ENCODE results near the gene CMTM8.

Gene CMTM8

DNA sequence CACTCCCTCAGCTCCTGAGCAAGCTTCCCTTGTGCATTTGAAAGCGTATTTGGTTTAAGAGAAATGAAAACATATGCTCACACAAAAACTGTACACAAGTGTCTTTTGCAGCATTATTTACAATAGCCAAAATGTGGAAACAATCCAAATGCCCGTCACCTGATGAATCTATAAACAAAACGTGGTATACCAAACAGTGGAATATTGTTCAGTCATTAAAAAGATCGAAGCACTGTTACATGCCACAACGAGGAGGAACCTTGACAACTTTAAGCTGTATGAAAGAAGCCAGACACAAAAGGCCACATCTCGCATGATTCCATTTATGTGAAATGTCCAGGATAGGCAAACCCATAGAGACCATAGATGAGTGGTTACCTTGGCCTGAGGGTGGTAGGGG lies 81.6 kb downstream of the CMTM8 start:
- peaks cover 19 to 46% (median 35%) of the 10 kb centered on the region in 10 experiments for H3K4me1 ChIP-seq
- TF ChIP-seq Cebpa-rat (IDR thresholded peaks at IDR 0.05): no peak

DNA sequence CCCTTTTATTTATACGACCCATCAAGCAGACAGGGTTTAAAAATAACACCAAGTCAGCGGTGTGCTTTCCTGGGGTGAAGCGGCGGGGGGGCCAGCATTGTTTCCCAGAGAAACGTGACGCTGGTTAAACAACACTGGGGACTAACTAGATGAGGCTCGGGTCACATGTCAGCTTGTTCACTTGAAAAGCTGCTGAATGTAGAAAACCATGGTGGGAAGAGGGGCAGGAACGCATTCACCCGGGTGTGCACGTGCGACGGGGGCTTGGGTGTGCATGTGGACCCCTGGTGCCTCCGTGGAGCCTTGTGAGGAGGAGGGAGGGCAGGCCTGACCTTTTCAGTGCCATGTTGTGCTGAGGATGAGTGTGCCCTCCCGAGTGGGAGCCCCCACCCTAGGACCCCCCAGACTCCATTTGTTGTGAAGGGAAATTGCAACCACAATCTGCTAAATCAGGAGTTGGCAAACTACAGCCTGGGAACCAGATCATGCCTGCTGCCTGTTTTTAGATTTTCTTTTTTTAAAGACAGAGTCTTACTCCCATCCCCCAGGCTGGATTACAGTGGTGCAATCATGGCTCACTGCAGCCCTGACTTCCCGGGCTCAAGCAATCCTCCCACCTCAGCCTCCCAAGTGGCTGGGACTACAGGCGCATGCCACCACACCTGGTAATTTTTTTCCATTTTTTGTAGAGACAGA lies 82.8 kb downstream of the CMTM8 start:
- H3K4me1 ChIP-seq: peaks cover 19 to 58% (median 42%) of the 10 kb centered on the region in 10 experiments
- H3K36me3 ChIP-seq: no peaks in the 10 kb centered on the region
- H3K27ac ChIP-seq: peak overlapping the region in 10 of 11 experiments; percentile 26 to 74 (median 63); a peak in 19 of 22 replicates
- peak overlapping the region; percentile 23 to 69 (median 45); a peak in 17 of 22 replicates for H3K9ac ChIP-seq
- peak overlapping the region in 6 of 10 experiments; percentile 8 to 49 (median 30); a peak in 8 of 20 replicates for H3K4me3 ChIP-seq
- H4K20me1 ChIP-seq: 0 out of 22 replicates have a peak, but pooled peaks cover 0 to 5% (median 0%) of the 10 kb centered on the region in 11 experiments
- peak overlapping the region; percentile 71 to 93 (median 87) for H3K4me2 ChIP-seq
- H3K9me3 ChIP-seq (replicated peaks in 1 of 11): no peaks in the 10 kb centered on the region
- no peaks in the 10 kb centered on the region for H3K27me3 ChIP-seq
- 0 out of 22 replicates have a peak, but pooled peaks of 1 of the 11 experiments have one; percentile 19 for TF ChIP-seq Cebpa-rat (IDR thresholded peaks at IDR 0.05)

More for the DNA sequence above, 81.6 kb downstream of the CMTM8 start:
- H3K4me2 ChIP-seq: peak overlapping the region in 8 of 11 experiments; percentile 76 to 88 (median 87); a peak in 11 of 22 replicates
- H3K9ac ChIP-seq: no peak overlapping the region
- no peak overlapping the region for H3K4me3 ChIP-seq
- 0 out of 22 replicates have a peak, but pooled peaks cover 0 to 5% (median 0%) of the 10 kb centered on the region in 11 experiments for H4K20me1 ChIP-seq
- H3K27me3 ChIP-seq: no peaks in the 10 kb centered on the region
- 0 out of 22 replicates have a peak overlapping the region, but pooled peaks of 1 of the 11 experiments have one; percentile 65 for H3K27ac ChIP-seq
- H3K36me3 ChIP-seq: no peaks in the 10 kb centered on the region
- no peaks in the 10 kb centered on the region for H3K9me3 ChIP-seq (replicated peaks in 1 of 11)

DNA sequence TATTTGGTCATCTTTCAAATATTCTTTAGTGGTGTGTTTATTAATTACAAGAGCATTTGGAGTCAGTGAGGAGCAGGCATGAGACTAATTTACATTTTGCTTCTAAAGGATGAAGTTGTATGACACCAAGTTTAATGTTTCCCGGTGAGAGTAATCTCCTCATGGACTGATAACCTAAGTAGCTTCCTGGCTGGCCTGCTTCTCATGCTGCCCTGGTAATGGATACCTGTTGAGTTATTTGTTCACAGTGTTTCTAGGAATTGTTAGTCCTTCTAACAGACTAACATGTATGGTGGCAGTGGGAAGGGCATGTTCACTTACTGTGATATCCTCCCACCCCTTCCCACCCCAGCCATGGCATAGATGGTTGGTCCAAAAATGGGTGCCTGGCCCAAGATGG lies 83.8 kb downstream of the CMTM8 start:
- H3K4me3 ChIP-seq: no peak overlapping the region
- 0 out of 22 replicates have a peak, but pooled peaks cover 0 to 5% (median 0%) of the 10 kb centered on the region in 11 experiments for H4K20me1 ChIP-seq
- peaks cover 19 to 65% (median 47%) of the 10 kb centered on the region in 10 experiments for H3K4me1 ChIP-seq
- H3K9me3 ChIP-seq (replicated peaks in 1 of 11): no peaks in the 10 kb centered on the region
- H3K4me2 ChIP-seq: peak overlapping the region in 9 of 11 experiments; percentile 71 to 88 (median 80); a peak in 17 of 22 replicates
- H3K27ac ChIP-seq: peak overlapping the region in 1 of 11 experiments; percentile 65; a peak in 1 of 22 replicates
- H3K9ac ChIP-seq: no peak overlapping the region
- TF ChIP-seq Cebpa-rat (IDR thresholded peaks at IDR 0.05): no peak
- no peaks in the 10 kb centered on the region for H3K27me3 ChIP-seq
- H3K36me3 ChIP-seq: no peaks in the 10 kb centered on the region

DNA sequence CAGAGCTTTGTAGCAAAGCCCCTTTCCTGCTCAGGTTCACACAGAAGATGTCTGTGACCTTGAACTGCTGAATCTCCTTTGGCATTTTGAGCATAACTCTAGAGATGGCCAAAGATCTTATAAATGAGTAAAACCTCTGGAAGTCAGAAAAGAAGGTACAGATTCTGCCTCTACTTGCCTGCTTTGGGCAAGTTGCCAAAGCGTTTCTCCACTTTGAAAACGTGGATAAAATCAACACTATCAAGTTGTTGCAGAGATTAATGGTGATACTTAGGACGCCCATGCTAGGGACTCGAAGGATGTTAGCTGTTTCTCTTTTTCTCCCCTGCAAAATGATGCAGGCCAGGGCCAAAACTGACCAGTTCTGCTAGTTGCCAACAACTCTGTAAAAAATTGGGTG lies 85.1 kb downstream of the CMTM8 start:
- Histone ChIP-seq H3K4me1 (peaks cover 19 to 65% (median 47%) of the 10 kb centered on the region in 10 experiments), H3K4me2 (no peak overlapping the region), H3K36me3 (no peaks in the 10 kb centered on the region), H3K9me3 (replicated peaks in 1 of 11) (peaks cover 0 to 6% (median 0%) of the 10 kb centered on the region in 11 experiments; a peak in 2 of 22 replicates), H3K27ac (no peak overlapping the region), H3K4me3 (no peak overlapping the region), H3K9ac (no peak overlapping the region), H3K27me3 (no peaks in the 10 kb centered on the region), H4K20me1 (0 out of 22 replicates have a peak, but pooled peaks cover 0 to 5% (median 0%) of the 10 kb centered on the region in 11 experiments)
- TF ChIP-seq Cebpa-rat (IDR thresholded peaks at IDR 0.05): no peak

DNA sequence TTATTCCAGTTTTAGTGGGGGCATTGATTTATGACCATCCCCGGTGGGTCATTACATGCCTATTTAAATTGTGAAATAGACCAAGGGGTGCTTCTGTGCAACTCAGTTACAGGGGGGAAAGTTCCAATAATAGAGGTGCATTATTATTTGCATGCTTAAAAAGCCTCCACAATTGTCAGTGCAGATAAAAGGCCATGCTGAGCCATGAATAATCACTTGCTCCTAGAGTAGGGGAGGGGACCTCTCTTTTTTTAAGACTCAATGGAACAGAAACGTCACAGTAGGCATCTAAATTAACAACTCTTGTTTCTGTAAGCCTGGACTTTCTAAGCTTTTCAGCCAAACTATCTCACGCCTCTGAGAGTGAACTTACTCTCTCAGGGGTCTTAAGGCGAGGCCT lies 86.7 kb downstream of the CMTM8 start:
- Histone ChIP-seq H3K4me3 (no peak overlapping the region), H3K9me3 (replicated peaks in 1 of 11) (peaks cover 0 to 21% (median 8%) of the 10 kb centered on the region in 11 experiments; a peak in 12 of 22 replicates), H3K36me3 (no peaks in the 10 kb centered on the region; a peak in 1 of 22 replicates), H3K4me1 (peaks cover 19 to 52% (median 35%) of the 10 kb centered on the region in 10 experiments), H3K4me2 (peak overlapping the region in 4 of 11 experiments; percentile 9 to 70 (median 60); a peak in 3 of 22 replicates), H4K20me1 (no peaks in the 10 kb centered on the region), H3K27ac (no peak overlapping the region), H3K27me3 (no peaks in the 10 kb centered on the region), H3K9ac (no peak overlapping the region)
- TF ChIP-seq Cebpa-rat (IDR thresholded peaks at IDR 0.05): no peak

DNA sequence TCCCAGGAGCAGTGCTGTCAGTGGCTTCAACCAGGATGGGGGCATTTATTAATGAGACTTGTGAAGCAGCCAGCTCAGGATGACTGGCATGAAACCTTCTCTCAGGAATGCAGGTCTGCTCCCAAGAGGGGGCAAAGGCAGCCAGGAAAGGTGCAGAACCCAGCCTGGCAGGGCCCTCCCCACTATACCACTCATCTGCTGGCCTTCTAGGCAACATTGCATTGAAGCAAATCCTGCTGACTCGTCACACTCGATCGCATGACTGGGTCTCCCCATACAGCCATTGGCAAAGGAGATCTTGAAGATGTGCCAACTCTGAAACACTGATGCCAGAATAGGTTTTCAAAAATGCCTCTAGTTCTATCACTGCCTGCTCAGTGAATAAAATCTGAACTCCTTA lies 87.4 kb downstream of the CMTM8 start:
- no peak overlapping the region for H3K4me3 ChIP-seq
- no peaks in the 10 kb centered on the region; a peak in 1 of 22 replicates for H3K36me3 ChIP-seq
- no peak overlapping the region for H3K9ac ChIP-seq
- H3K27ac ChIP-seq: peak overlapping the region in 1 of 11 experiments; percentile 13; a peak in 1 of 22 replicates
- H3K4me2 ChIP-seq: peak overlapping the region in 9 of 11 experiments; percentile 32 to 70 (median 55); a peak in 16 of 22 replicates
- H3K9me3 ChIP-seq (replicated peaks in 1 of 11): peaks cover 0 to 25% (median 9%) of the 10 kb centered on the region in 11 experiments; a peak in 12 of 22 replicates
- H4K20me1 ChIP-seq: no peaks in the 10 kb centered on the region
- peaks cover 11 to 45% (median 27%) of the 10 kb centered on the region in 10 experiments for H3K4me1 ChIP-seq
- no peak for TF ChIP-seq Cebpa-rat (IDR thresholded peaks at IDR 0.05)
- no peaks in the 10 kb centered on the region for H3K27me3 ChIP-seq

DNA sequence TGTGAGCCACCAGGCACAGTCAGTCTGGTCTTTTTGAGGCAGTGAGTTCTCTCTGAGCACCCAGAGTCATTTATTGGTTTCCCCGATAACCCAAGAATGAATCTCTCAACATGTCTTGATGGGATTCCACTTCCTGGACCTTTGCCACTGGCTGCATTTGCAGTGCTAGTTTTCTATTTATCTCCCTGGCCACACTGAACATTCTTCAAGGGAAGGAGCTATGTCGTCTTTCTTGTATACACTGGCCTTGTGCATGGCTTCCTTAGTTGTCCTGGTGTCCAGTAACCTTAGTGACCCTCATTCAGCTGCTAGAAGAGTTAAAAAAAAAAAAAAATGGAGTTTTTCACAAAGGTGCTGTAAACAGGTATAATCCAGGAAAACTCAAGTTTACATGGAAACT lies 88.3 kb downstream of the CMTM8 start:
- Histone ChIP-seq H3K9ac (no peak overlapping the region), H3K4me2 (peak overlapping the region in 5 of 11 experiments; percentile 32 to 70 (median 57); a peak in 6 of 22 replicates), H3K36me3 (no peaks in the 10 kb centered on the region; a peak in 1 of 22 replicates), H3K9me3 (replicated peaks in 1 of 11) (peaks cover 0 to 25% (median 9%) of the 10 kb centered on the region in 11 experiments; a peak in 12 of 22 replicates), H3K4me3 (no peak overlapping the region), H3K27me3 (no peaks in the 10 kb centered on the region), H3K4me1 (peaks cover 3 to 38% (median 19%) of the 10 kb centered on the region in 10 experiments), H3K27ac (0 out of 22 replicates have a peak overlapping the region, but pooled peaks of 1 of the 11 experiments have one; percentile 13), H4K20me1 (no peaks in the 10 kb centered on the region)
- no peak for TF ChIP-seq Cebpa-rat (IDR thresholded peaks at IDR 0.05)

DNA sequence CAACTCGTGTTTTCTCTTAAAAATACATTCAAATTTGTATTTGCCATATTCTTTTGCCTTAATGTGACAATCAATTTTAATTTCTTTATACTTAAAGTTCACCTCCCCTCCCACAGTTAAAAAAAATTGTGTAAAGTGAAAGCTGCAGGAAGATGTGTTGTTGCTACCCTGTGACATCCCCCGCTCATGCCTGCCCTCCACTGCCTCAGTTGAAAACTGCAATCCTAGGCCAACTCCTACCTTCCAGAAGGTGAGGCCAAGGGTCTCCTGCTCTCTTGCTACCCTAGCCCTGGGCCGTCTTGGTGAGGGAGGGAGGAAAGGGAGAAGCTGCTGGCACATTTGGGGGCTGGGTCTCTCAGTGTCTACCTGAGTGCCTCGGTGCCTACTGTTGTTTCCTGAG lies 96.2 kb downstream of the CMTM8 start:
- H3K4me2 ChIP-seq: 0 out of 22 replicates have a peak overlapping the region, but pooled peaks of 1 of the 11 experiments have one; percentile 12
- no peak overlapping the region for H3K27ac ChIP-seq
- H4K20me1 ChIP-seq: peaks cover 0 to 14% (median 0%) of the 10 kb centered on the region in 11 experiments; a peak in 1 of 22 replicates
- peaks cover 0 to 9% (median 0%) of the 10 kb centered on the region in 11 experiments; a peak in 5 of 22 replicates for H3K9me3 ChIP-seq (replicated peaks in 1 of 11)
- H3K4me3 ChIP-seq: no peak overlapping the region
- H3K4me1 ChIP-seq: peaks cover 9 to 24% (median 18%) of the 10 kb centered on the region in 10 experiments; a peak in 17 of 20 replicates
- TF ChIP-seq Cebpa-rat (IDR thresholded peaks at IDR 0.05): no peak
- H3K27me3 ChIP-seq: no peaks in the 10 kb centered on the region
- H3K36me3 ChIP-seq: peaks cover 0 to 8% (median 0%) of the 10 kb centered on the region in 11 experiments; a peak in 3 of 22 replicates
- no peak overlapping the region for H3K9ac ChIP-seq
